Coronary artery (tissue), 2 donors: ENCODE results near the gene MB.
A peak's percentile ranks its signal among the peaks of the same experiment; 100 is the strongest.

Experiments used
- DNase-seq: peaks from one replicate; pipeline ENCODE4 v3.0.0-alpha.2; 2017; ENCODE audit warnings: low spot score
- H3K27ac ChIP-seq, 2 donors: fragments of 200-600 bp; sonication (generic); one replicate each; pipeline ENCODE4 v1.5.1; 2016 to 2019
- H3K4me3 ChIP-seq: fragments of 200-600 bp; sonication (generic); 2 replicates; pipeline ENCODE4 v1.5.1; 2016; ENCODE audit warnings: mild to moderate bottlenecking, moderate library complexity
- CTCF ChIP-seq: fragments of 200-600 bp; sonication (generic); IDR thresholded peaks from one replicate; pipeline ENCODE4 v1.5.1; 2019; ENCODE audit warnings: antibody characterized with exemption

Gene MB

GRCh38 chr22:35582861-35583670 lies 34.1 kb downstream of the MB start:
- DNase-seq, result no peak
- peak; percentile 97 for TF ChIP-seq CTCF
- no peak overlapping the region for H3K4me3 ChIP-seq
- H3K27ac ChIP-seq, result no peak overlapping the region

- no peak overlapping the region for H3K4me3 ChIP-seq
- DNase-seq, result no peak
- TF ChIP-seq CTCF, result no peak
- no peak overlapping the region for H3K27ac ChIP-seq
Observed at GRCh38 chr22:35582218-35582860, 34.8 kb downstream of the MB start.

- TF ChIP-seq CTCF, result no peak
- no peak for DNase-seq
- Histone ChIP-seq H3K4me3 (no peak overlapping the region), H3K27ac (no peak overlapping the region)
Observed at GRCh38 chr22:35581023-35581413, 36.1 kb downstream of the MB start.

GRCh38 chr22:35580351-35581022 lies 36.6 kb downstream of the MB start:
- TF ChIP-seq CTCF, result no peak
- no peak for DNase-seq
- Histone ChIP-seq H3K27ac (no peak overlapping the region), H3K4me3 (no peak overlapping the region)

GRCh38 chr22:35578836-35579575 lies 38.1 kb downstream of the MB start:
- DNase-seq, result no peak
- no peak overlapping the region for H3K4me3 ChIP-seq
- no peak for TF ChIP-seq CTCF
- H3K27ac ChIP-seq, result no peak overlapping the region

- no peak for TF ChIP-seq CTCF
Observed at GRCh38 chr22:35577799-35578659, 39.1 kb downstream of the MB start.

More at GRCh38 chr22:35577799-35578659, 39.1 kb downstream of the MB start:
- Histone ChIP-seq H3K4me3 (no peak overlapping the region), H3K27ac (no peak overlapping the region)
- DNase-seq, result no peak
